A673 (cell line): ENCODE data around the gene NDUFB3. TPM values are rescaled to one million over a fixed set of nuclear protein-coding genes. Genes with fewer than 3 reads are reported as not detected.
A peak's percentile ranks its signal among the peaks of the same experiment; 100 is the strongest.

Source experiments
- BruUV-seq: library from RNA; stranded (reverse); fragments of 400-500 nt; replicated peaks from 2 replicates; lab custom pipeline; 2021; lab: Mats Ljungman, UMichigan
- CTCF ChIA-PET: fragments of 300-600 bp; sonication (Branson Sonifier 250); formaldehyde crosslinking; loops from one replicate; lab custom pipeline; 2022; ENCODE audit warnings: antibody characterized with exemption; lab: Charles Lee
- POLR2A ChIA-PET: fragments of 300-600 bp; sonication (Branson Sonifier 250); formaldehyde crosslinking; loops from one replicate; lab custom pipeline; 2022; ENCODE audit warnings: antibody characterized with exemption; ENCODE audit not compliant: low non-redundant PET; lab: Charles Lee
- DNase-seq: peaks from one replicate; pipeline ENCODE4 v3.0.0-alpha.2; 2015; ENCODE audit warnings: low spot score
- H3K27ac ChIP-seq: fragments of 200-600 bp; sonication (generic); 2 replicates; pipeline ENCODE4 v1.5.1; 2016; ENCODE audit warnings: mixed run types, low read depth, mild to moderate bottlenecking, mixed read lengths, antibody characterized with exemption, low read length; ENCODE audit not compliant: poor library complexity, severe bottlenecking
- H3K27me3 ChIP-seq: fragments of 200-600 bp; sonication (generic); replicated peaks from 2 replicates; pipeline ENCODE4 v1.6.1; 2017; ENCODE audit warnings: mixed run types, low read depth, mild to moderate bottlenecking, mixed read lengths, antibody characterized with exemption, low read length; ENCODE audit not compliant: insufficient read depth, poor library complexity
- H3K36me3 ChIP-seq: fragments of 200-600 bp; sonication (generic); 2 replicates; pipeline ENCODE4 v1.6.1; 2016; ENCODE audit warnings: mixed run types, mild to moderate bottlenecking, mixed read lengths, antibody characterized with exemption, low read length; ENCODE audit not compliant: insufficient read depth, poor library complexity, severe bottlenecking
- H3K4me1 ChIP-seq: fragments of 200-600 bp; sonication (generic); 2 replicates; pipeline ENCODE4 v1.6.1; 2017; ENCODE audit warnings: mixed run types, mild to moderate bottlenecking, mixed read lengths, antibody characterized with exemption, low read length; ENCODE audit not compliant: insufficient read depth, poor library complexity, severe bottlenecking
- H3K4me3 ChIP-seq: fragments of 200-600 bp; sonication (generic); 2 replicates; pipeline ENCODE4 v1.5.1; 2016; ENCODE audit warnings: low read depth, mixed run types, mild to moderate bottlenecking, mixed read lengths, low read length; ENCODE audit not compliant: poor library complexity, severe bottlenecking
- H3K9me3 ChIP-seq: fragments of 200-600 bp; sonication (generic); 2 replicates; pipeline ENCODE4 v1.6.1; 2016; ENCODE audit warnings: mixed run types, low read depth, mild to moderate bottlenecking, mixed read lengths, antibody characterized with exemption, low read length; ENCODE audit not compliant: poor library complexity, severe bottlenecking
- EZH2 ChIP-seq: fragments of 200-600 bp; sonication (generic); IDR thresholded peaks from 2 replicates; pipeline ENCODE4 v1.6.1; 2017; ENCODE audit warnings: borderline replicate concordance, low read depth, mild to moderate bottlenecking, mixed read lengths, antibody characterized with exemption, low read length; ENCODE audit not compliant: poor library complexity, severe bottlenecking
- intact Hi-C: fragments of 100-400 bp; cut with micrococcal nuclease; formaldehyde crosslinking; loops from one replicate; pipeline ENCODE4 v1.10.0; 2022; ENCODE audit not compliant: unreplicated experiment
- total RNA-seq: library from RNA; stranded (reverse); gene quantifications from 2 replicates; pipeline ENCODE4 v1.2.3, GENCODE V29; 2021
- TF ChIP-seq, protein P1 (sequence below): fragments of 300-800, 200-600 bp; sonication (generic); conservative IDR thresholded peaks from 2 replicates; pipeline ENCODE4 v1.5.1; 2017; ENCODE audit warnings: low read depth, mild to moderate bottlenecking, antibody characterized with exemption, low read length, moderate library complexity, mixed read lengths

Gene NDUFB3
- total RNA-seq, 1 experiment from 2014 or later, result 120 TPM

DNA sequence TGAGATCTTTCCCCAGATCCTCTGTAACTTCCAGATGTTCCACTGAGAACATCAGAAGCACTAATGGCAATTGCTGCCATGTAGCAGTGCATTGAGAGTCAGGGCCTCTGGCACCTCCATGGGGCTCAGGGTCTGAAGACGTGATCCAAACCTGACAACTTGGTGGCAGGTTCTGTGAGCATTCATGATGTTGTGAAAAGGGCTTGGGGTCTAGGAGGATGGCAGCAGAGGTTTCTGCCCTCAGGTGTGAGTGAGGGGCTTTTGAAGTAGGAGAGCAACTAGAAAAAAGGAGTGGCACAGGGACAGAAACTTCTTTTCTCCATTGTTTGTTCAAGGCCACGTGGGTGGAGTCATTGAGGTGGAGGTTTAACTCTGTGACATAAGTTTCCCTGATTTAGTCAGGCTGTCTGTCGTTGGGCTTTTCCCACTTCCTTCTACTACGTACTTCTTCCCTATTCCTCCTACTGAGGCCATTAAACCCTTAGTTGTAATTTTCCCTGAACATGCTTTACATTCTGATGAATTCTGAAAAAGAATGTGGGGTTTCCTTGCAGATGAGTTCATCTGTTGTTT is 57.2 kb downstream of the NDUFB3 start:
- H3K27ac ChIP-seq, result peak overlapping the region; percentile 70
- POLR2A ChIA-PET, result no interaction called here
- BruUV-seq, result no TSS peak
- H3K4me3 ChIP-seq, result peak overlapping the region; percentile 1
- peaks cover 49% of the 10 kb centered on the region for H3K4me1 ChIP-seq
- intact Hi-C loops, result no loop called here
- no peaks in the 10 kb centered on the region for H3K9me3 ChIP-seq
- no peak for TF ChIP-seq EZH2
- TF ChIP-seq, protein P1, sequence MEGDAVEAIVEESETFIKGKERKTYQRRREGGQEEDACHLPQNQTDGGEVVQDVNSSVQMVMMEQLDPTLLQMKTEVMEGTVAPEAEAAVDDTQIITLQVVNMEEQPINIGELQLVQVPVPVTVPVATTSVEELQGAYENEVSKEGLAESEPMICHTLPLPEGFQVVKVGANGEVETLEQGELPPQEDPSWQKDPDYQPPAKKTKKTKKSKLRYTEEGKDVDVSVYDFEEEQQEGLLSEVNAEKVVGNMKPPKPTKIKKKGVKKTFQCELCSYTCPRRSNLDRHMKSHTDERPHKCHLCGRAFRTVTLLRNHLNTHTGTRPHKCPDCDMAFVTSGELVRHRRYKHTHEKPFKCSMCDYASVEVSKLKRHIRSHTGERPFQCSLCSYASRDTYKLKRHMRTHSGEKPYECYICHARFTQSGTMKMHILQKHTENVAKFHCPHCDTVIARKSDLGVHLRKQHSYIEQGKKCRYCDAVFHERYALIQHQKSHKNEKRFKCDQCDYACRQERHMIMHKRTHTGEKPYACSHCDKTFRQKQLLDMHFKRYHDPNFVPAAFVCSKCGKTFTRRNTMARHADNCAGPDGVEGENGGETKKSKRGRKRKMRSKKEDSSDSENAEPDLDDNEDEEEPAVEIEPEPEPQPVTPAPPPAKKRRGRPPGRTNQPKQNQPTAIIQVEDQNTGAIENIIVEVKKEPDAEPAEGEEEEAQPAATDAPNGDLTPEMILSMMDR, result no peak
- CTCF ChIA-PET, result no interaction called here
- peaks cover 4% of the 10 kb centered on the region for H3K36me3 ChIP-seq
- H3K27me3 ChIP-seq, result no peaks in the 10 kb centered on the region
- DNase-seq, result peak; percentile 55

GRCh38 chr2:201130524-201131186 is 58.9 kb downstream of the NDUFB3 start:
- Histone ChIP-seq H3K27ac (peak overlapping the region; percentile 32), H3K36me3 (peaks cover 12% of the 10 kb centered on the region), H3K4me3 (no peak overlapping the region), H3K9me3 (no peaks in the 10 kb centered on the region), H3K27me3 (no peaks in the 10 kb centered on the region), H3K4me1 (peaks cover 40% of the 10 kb centered on the region)
- ChIA-PET CTCF (no interaction called here), POLR2A (no interaction called here)
- intact Hi-C loops, result no loop called here
- no TSS peak for BruUV-seq
- DNase-seq, result no peak
- no peak for TF ChIP-seq EZH2
- TF ChIP-seq, protein P1, result no peak

DNA sequence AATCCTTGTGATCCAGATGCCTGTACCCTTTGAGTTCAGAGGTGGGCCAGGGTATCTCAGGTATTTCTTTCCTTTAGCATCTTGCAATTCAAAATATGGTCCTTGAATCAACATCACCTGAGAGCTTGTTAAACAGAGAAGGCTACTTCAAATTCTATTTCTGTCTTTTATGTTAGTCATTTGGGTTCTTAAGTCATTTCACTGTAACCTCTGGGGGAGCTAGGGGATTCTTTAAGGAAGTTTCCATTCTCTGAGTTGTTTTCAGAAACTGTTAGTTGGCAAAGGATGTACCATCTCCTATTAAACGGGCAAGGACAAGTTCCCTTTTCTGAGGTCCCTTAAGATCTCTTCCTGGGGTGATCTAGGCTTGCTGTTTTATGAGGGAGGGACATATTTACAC is 60.7 kb downstream of the NDUFB3 start:
- DNase-seq, result no peak
- no peaks in the 10 kb centered on the region for H3K9me3 ChIP-seq
- H3K36me3 ChIP-seq, result peaks cover 21% of the 10 kb centered on the region
- H3K27ac ChIP-seq, result no peak overlapping the region
- H3K27me3 ChIP-seq, result no peaks in the 10 kb centered on the region
- TF ChIP-seq, protein P1, result no peak
- no peak for TF ChIP-seq EZH2
- intact Hi-C loops, result no loop called here
- BruUV-seq, result no TSS peak
- no peak overlapping the region for H3K4me3 ChIP-seq
- H3K4me1 ChIP-seq, result peaks cover 22% of the 10 kb centered on the region
- ChIA-PET CTCF (no interaction called here), POLR2A (no interaction called here)

Other genes starting within 250 kb of the NDUFB3 start
- 69.6 and 73.3 TPM in 2 replicates for gene CLK1, start 207.3 kb upstream of the NDUFB3 start, total RNA-seq
- gene PPIL3, start 182.9 kb upstream of the NDUFB3 start, total RNA-seq, result 37.2 and 48.3 TPM in 2 replicates
- gene NIF3L1, start 182.6 kb upstream of the NDUFB3 start, total RNA-seq, result 56.4 and 56.7 TPM in 2 replicates
- gene ORC2, start 108.3 kb upstream of the NDUFB3 start, total RNA-seq, result 48.6 and 56.0 TPM in 2 replicates
- gene HYCC2, start 330 bp upstream of the NDUFB3 start, total RNA-seq, result 15.5 and 18.4 TPM in 2 replicates
- gene CFLAR, start 44.2 kb downstream of the NDUFB3 start, total RNA-seq, result 55.1 and 57.5 TPM in 2 replicates
- gene CASP10, start 111.1 kb downstream of the NDUFB3 start, total RNA-seq, result 0.85 and 1.2 TPM in 2 replicates
- 17.9 and 28.4 TPM in 2 replicates for gene CASP8, start 188.5 kb downstream of the NDUFB3 start, total RNA-seq